ENCODE results near the gene LAMA2. TPM values are rescaled to one million over a fixed set of nuclear protein-coding genes. Genes with fewer than 3 reads are reported as not detected.

The LAMA2 gene
- total RNA-seq, 1 experiment from 2014 or later, result 0.02 TPM

- ChIA-PET POLR2A (no interaction called here), CTCF (no interaction called here)
- Mint-ChIP-seq H3K27ac (ENCODE audit: unreplicated experiment) (no peak overlapping the region), H3K4me3 (ENCODE audit: unreplicated experiment) (no peak overlapping the region), H3K9me3 (ENCODE audit: unreplicated experiment) (no peaks in the 10 kb centered on the region), H3K4me1 (ENCODE audit: low read depth, unreplicated experiment) (no peaks in the 10 kb centered on the region), H3K36me3 (ENCODE audit: insufficient read depth, unreplicated experiment) (no peaks in the 10 kb centered on the region), H3K27me3 (ENCODE audit: insufficient read depth, unreplicated experiment) (no peaks in the 10 kb centered on the region)
- DNase-seq, result no peak
- BruUV-seq (replicated peaks), result no TSS peak
- Histone ChIP-seq H3K4me1 (no peaks in the 10 kb centered on the region), H3K36me3 (ENCODE audit: control insufficient read depth, insufficient read depth, low read length) (no peaks in the 10 kb centered on the region), H3K9me3 (no peaks in the 10 kb centered on the region), H3K27me3 (replicated peaks; ENCODE audit: control insufficient read depth, insufficient read depth, low read length) (no peaks in the 10 kb centered on the region), H3K4me3 (ENCODE audit: low read depth, low read length) (no peak overlapping the region)
- intact Hi-C loops (cut with micrococcal nuclease; ENCODE audit: unreplicated experiment), result no loop called here
- TF ChIP-seq CTCF (IDR thresholded peaks at IDR 0.05; ENCODE audit: insufficient read depth in 1 of 2, low read depth in 1 of 2, low read length in 1 of 2, severe bottlenecking in 1 of 2, unreplicated experiment in 1 of 2), result no peak
These were observed 49.1 kb downstream of the LAMA2 start for GRCh38 chr6:128932061-128932460.

GRCh38 chr6:128950864-128951263, 67.9 kb downstream of the LAMA2 start:
- Histone ChIP-seq H3K4me3 (ENCODE audit: low read depth, low read length) (no peak overlapping the region), H3K4me1 (no peaks in the 10 kb centered on the region), H3K36me3 (ENCODE audit: control insufficient read depth, insufficient read depth, low read length) (no peaks in the 10 kb centered on the region), H3K9me3 (no peaks in the 10 kb centered on the region), H3K27me3 (replicated peaks; ENCODE audit: control insufficient read depth, insufficient read depth, low read length) (no peaks in the 10 kb centered on the region)
- Mint-ChIP-seq H3K4me1 (ENCODE audit: low read depth, unreplicated experiment) (no peaks in the 10 kb centered on the region), H3K36me3 (ENCODE audit: insufficient read depth, unreplicated experiment) (no peaks in the 10 kb centered on the region), H3K4me3 (ENCODE audit: unreplicated experiment) (no peak overlapping the region), H3K27me3 (ENCODE audit: insufficient read depth, unreplicated experiment) (peaks cover 4% of the 10 kb centered on the region), H3K9me3 (ENCODE audit: unreplicated experiment) (no peaks in the 10 kb centered on the region), H3K27ac (ENCODE audit: unreplicated experiment) (no peak overlapping the region)
- POLR2A ChIA-PET, result no interaction called here
- intact Hi-C loops (cut with micrococcal nuclease; ENCODE audit: unreplicated experiment), result no loop called here
- no peak for TF ChIP-seq CTCF (IDR thresholded peaks at IDR 0.05; ENCODE audit: insufficient read depth in 1 of 2, low read depth in 1 of 2, low read length in 1 of 2, severe bottlenecking in 1 of 2, unreplicated experiment in 1 of 2)
- CTCF ChIA-PET, result no interaction called here
- BruUV-seq (replicated peaks), result no TSS peak
- DNase-seq, result no peak

- Histone ChIP-seq H3K9me3 (no peaks in the 10 kb centered on the region), H3K36me3 (ENCODE audit: control insufficient read depth, insufficient read depth, low read length) (no peaks in the 10 kb centered on the region), H3K4me3 (ENCODE audit: low read depth, low read length) (no peak overlapping the region), H3K27me3 (replicated peaks; ENCODE audit: control insufficient read depth, insufficient read depth, low read length) (no peaks in the 10 kb centered on the region), H3K4me1 (no peaks in the 10 kb centered on the region)
- no peaks in the 10 kb centered on the region for H3K9me3 Mint-ChIP-seq (ENCODE audit: unreplicated experiment)
- peaks cover 4% of the 10 kb centered on the region for H3K27me3 Mint-ChIP-seq (ENCODE audit: insufficient read depth, unreplicated experiment)
- H3K36me3 Mint-ChIP-seq (ENCODE audit: insufficient read depth, unreplicated experiment), result no peaks in the 10 kb centered on the region
- H3K4me3 Mint-ChIP-seq (ENCODE audit: unreplicated experiment), result no peak overlapping the region
- no peak for TF ChIP-seq CTCF (IDR thresholded peaks at IDR 0.05; ENCODE audit: insufficient read depth in 1 of 2, low read depth in 1 of 2, low read length in 1 of 2, severe bottlenecking in 1 of 2, unreplicated experiment in 1 of 2)
- H3K4me1 Mint-ChIP-seq (ENCODE audit: low read depth, unreplicated experiment), result no peaks in the 10 kb centered on the region
- CTCF ChIA-PET, result no interaction called here
- POLR2A ChIA-PET, result no interaction called here
- DNase-seq, result no peak
- no TSS peak for BruUV-seq (replicated peaks)
- intact Hi-C loops (cut with micrococcal nuclease; ENCODE audit: unreplicated experiment), result no loop called here
- H3K27ac Mint-ChIP-seq (ENCODE audit: unreplicated experiment), result no peak overlapping the region
These were observed 70.0 kb downstream of the LAMA2 start for GRCh38 chr6:128952902-128953301.
